ENCODE results near the gene NBEAL2. TPM values are rescaled to one million over a fixed set of nuclear protein-coding genes. Genes with fewer than 3 reads are reported as not detected.

The NBEAL2 gene
- total and polyA plus RNA-seq, 2 of the 4 experiments (the other 2 are of a cell fraction), result 2.2 to 12.5 TPM

GRCh38 chr3:47006145-47006651, 26.7 kb downstream of the NBEAL2 start:
- in situ Hi-C loops (cut with MboI; ENCODE audit: low sequenced_read_pairs), result no loop called here

More at GRCh38 chr3:47006145-47006651, 26.7 kb downstream of the NBEAL2 start:
- Histone ChIP-seq H2BK20ac (ENCODE audit: low read depth, low read length) (no peak overlapping the region), H2AFZ (replicated peaks; ENCODE audit: low read length, poor library complexity) (no peak overlapping the region), H3K4me1 (ENCODE audit: control insufficient read depth, insufficient read depth, low read length) (peaks cover 8% of the 10 kb centered on the region), H4K20me1 (ENCODE audit: insufficient read depth, low read length) (no peaks in the 10 kb centered on the region; the same call in 1 of the 2 replicates), H3K27ac (ENCODE audit: insufficient read depth, low read length) (no peak overlapping the region), H3K4me2 (ENCODE audit: low read depth, low read length) (no peak overlapping the region), H3K79me1 (ENCODE audit: low read depth in 1 of 2, low read length in 2 of 2) (peaks cover 0 to 8% of the 10 kb centered on the region in 2 experiments; a peak in 1 of 4 replicates), H4K91ac (ENCODE audit: insufficient read depth, low read depth, low read length) (no peak overlapping the region), H2BK15ac (ENCODE audit: low read depth, low read length) (no peak overlapping the region), H3K4me3 (ENCODE audit: insufficient read depth, low read depth, low read length) (no peak overlapping the region), H4K5ac (ENCODE audit: low read depth, low read length) (no peak overlapping the region), H3K4ac (ENCODE audit: low read depth, low read length) (no peak overlapping the region), H3K14ac (replicated peaks; ENCODE audit: low read depth, low read length) (no peak overlapping the region), H3K18ac (ENCODE audit: low read depth, low read length) (no peak overlapping the region), H3K9me3 (ENCODE audit: control insufficient read depth, insufficient read depth, low read length) (no peaks in the 10 kb centered on the region), H4K8ac (ENCODE audit: low read depth in 2 of 2, low read length in 2 of 2) (no peak overlapping the region), H2BK120ac (ENCODE audit: low read depth, low read length) (no peak overlapping the region), H2BK5ac (ENCODE audit: low read depth, low read length, poor library complexity, severe bottlenecking) (no peak overlapping the region), H3K36me3 (ENCODE audit: control insufficient read depth, insufficient read depth, low read length) (peaks cover 6% of the 10 kb centered on the region; the same call in 1 of the 2 replicates), H2AK9ac (replicated peaks; ENCODE audit: low read depth, low read length, poor library complexity) (no peak overlapping the region), H2AK5ac (ENCODE audit: low read depth, low read length) (no peak overlapping the region), H3K9ac (ENCODE audit: low read depth, low read length) (no peak overlapping the region), H3K56ac (ENCODE audit: extremely low read depth, insufficient read depth, low read length) (no peak overlapping the region), H3K23ac (ENCODE audit: low read depth, low read length) (no peak overlapping the region), H3K9me1 (ENCODE audit: insufficient read depth, low read length) (peaks cover 12% of the 10 kb centered on the region), H3K27me3 (ENCODE audit: control insufficient read depth, insufficient read depth, low read length) (no peaks in the 10 kb centered on the region)
- TF ChIP-seq RAD21 (IDR thresholded peaks at IDR 0.05; ENCODE audit: low read length) (no peak), POLR2A (IDR thresholded peaks at IDR 0.05; ENCODE audit: low read depth, low read length) (no peak)
- WGBS, 2 experiments (ENCODE audit: extremely low coverage in 2 of 2, insufficient read length in 1 of 2), result 60% methylated on average over 1 of the region's 9 CpGs; no CpG with 5 or more reads in 1 of the 2 experiments
- ChIA-PET CTCF (no interaction called here), POLR2A (ENCODE audit: unreplicated experiment) (no interaction called here)
- intact Hi-C loops (cut with micrococcal nuclease) (no loop called here), dilution Hi-C loops (cut with HindIII; ENCODE audit: low sequenced_read_pairs, unreplicated experiment) (no loop called here)
- no TSS peak for BruUV-seq (replicated peaks)
- DNase-seq (no peak), ATAC-seq (ENCODE audit: low read depth) (no peak)
